Stimulated activated CD8-positive, alpha-beta memory T cell treated with anti-CD3 and anti-CD28 coated beads, Interleukin-7, amount 100 ng/mL, for 1 hour (primary cell): ENCODE data around the gene AEBP1.

Source experiments
- DNase-seq, 2 donors: peaks; one replicate each; pipeline ENCODE4 v3.0.0-alpha.2; 2020; ENCODE audit warnings: low read depth in 2 of 2

AEBP1 gene

DNA sequence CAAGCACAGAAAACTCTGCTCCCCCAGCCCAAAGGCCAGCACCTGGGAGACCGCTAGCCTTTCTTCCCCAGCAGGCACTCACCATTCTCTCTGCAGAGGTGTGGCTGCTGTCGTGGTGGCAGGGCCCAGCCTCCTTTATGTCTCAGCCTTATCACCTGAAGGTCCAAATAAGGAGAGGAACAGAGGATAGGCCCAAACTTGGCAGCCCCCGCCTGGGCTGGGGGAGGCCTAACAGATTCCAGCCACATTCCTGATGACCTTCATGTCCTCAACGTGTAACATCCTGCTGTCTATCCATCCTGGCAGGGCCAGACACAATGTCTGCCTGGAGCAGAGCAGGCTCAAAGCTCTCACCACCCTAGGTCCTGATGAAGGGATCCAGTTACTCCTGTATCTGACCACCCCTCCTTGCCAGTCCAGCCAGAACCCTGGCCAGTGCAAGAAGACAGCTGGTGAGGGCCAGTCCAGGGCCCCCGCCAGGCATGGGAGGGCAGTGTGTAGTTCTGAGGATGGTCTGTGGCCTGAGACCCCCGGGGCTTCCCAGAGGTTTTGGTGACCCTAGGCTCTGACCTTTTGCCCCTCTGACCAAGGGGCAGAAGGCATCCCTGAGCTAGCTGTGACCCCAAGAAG, 37.2 kb downstream of the AEBP1 start, which contains the start of gene MYL7:
MYL7 (minus strand) TSS at position 112 of the 630 bp plus-strand sequence; CDS start at position 85, 27 bp downstream.
- no peak for DNase-seq

DNA sequence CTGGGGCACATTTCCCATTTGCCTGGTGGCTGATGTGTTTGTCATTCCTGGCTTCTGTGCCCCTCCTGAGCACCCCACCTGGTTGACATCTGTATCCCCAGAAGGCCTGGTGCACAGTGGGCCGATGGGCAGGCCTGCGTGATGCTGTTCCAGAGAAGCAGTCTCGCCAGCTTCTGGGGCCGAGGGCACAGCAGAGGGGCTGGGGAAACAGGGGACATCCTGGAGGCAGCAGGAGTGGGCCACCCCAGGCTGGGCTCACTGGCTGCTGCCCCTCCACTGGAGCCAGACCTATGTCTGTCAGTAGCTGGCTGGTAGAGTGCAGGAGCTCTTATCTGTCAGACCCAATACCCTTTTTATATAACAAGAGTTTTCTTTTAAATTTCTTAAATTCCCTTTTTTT, 37.9 kb downstream of the AEBP1 start:
- no peak for DNase-seq

DNA sequence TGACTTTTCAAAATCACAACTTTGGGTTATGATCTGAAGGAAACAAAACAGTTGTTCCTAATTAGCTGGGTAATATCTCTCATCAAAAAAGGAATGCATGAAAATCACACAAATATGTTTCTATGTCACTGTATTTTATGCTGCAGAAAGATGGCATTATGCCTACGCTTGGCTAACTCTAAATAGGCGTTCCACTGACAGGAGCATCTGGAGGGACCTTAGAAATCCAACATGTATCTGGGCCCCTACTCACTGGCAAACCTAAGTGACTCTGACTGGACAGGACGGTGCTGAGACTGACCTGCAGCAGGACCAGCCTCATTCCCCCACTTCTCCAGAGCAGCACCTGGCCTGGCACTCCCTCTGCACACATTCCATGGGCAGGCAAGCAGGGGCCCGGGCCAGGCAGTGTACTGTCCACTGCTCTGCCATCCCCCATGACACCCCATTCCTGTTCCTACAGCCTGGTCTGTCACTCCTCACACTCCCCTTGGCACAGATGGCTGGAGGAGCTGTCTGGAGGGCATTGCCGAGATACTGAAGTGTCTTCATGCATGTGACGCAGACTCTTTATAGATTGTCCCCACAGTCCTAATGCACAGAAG, 39.6 kb downstream of the AEBP1 start:
- no peak for DNase-seq

DNA sequence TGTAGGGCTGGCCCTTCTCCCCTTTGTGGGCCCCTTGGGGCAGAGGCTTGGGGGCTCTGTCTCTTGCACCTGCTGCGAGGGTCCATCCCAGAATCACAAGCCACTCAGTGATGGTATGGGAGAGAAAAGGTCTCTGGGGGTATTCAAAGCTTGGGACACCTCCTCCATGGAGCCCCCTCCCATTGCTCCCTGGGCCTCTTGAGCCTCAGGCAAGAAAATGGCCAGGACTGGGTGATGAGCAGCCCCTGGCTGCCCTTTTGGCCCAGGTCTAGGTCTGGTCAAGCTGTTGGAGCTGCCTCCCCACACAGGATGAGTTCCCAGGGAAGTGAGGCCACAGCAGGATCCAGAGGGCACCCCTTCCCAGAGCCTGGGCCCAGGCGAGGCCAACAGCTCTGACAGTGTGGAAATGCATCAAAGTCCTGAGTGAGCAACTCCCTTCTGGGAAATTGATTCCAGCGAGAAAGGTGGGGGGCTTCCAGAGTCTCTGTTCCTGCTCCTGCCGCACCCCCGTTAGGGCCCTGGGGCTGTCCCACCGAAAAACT, 40.4 kb downstream of the AEBP1 start:
- DNase-seq = no peak

DNA sequence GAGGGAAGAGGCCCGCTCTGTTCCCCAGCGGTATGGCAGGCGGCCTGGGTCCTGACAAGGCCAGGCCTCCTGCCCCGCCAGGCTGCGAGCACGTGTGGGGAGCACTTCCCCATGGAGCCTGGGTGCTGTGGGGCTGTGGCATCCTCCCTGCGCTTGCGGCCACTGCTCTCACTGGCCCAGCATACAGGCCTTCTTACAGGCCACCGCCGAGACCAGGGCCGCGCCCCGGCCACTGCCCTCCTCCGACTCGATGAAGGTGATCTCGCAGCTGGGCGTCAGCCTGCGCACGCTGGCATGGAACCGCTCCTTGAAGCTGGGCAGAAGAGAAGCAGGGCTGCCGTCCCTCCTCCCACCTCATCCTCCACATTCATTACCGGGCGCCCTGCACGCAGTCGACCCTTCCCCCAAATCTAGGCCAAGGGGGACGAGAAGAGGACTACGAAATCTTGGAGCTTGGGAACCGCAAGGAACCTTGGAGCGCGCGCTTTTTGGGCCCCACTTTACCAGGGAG, 40.9 kb downstream of the AEBP1 start:
- DNase-seq = no peak

DNA sequence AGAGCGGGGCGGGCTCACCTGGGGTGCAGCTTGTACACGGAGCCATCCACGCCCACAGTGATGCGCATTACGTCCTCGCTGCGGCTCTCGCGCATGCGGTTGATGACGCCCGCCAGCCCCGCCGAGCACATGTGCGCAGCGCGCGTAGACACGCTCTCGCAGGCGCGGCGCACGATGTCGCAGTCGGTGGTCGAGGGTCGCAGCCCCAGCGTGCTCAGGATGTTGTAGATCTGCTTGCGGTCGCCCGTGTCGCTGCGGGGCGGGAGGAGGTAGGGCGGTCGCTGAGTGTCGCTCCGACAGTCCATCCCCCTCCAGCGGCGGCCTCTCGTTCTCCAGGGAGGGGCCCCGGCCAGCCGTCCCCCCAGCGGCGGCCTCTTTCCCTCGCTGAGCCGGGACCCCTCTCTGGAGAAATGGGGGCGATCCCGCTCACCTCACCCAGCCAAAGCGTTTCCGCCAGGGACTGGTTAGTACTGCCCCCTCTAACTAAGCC, 41.4 kb downstream of the AEBP1 start:
- peak in 1 of 2 donors; percentile 22 for DNase-seq

DNA sequence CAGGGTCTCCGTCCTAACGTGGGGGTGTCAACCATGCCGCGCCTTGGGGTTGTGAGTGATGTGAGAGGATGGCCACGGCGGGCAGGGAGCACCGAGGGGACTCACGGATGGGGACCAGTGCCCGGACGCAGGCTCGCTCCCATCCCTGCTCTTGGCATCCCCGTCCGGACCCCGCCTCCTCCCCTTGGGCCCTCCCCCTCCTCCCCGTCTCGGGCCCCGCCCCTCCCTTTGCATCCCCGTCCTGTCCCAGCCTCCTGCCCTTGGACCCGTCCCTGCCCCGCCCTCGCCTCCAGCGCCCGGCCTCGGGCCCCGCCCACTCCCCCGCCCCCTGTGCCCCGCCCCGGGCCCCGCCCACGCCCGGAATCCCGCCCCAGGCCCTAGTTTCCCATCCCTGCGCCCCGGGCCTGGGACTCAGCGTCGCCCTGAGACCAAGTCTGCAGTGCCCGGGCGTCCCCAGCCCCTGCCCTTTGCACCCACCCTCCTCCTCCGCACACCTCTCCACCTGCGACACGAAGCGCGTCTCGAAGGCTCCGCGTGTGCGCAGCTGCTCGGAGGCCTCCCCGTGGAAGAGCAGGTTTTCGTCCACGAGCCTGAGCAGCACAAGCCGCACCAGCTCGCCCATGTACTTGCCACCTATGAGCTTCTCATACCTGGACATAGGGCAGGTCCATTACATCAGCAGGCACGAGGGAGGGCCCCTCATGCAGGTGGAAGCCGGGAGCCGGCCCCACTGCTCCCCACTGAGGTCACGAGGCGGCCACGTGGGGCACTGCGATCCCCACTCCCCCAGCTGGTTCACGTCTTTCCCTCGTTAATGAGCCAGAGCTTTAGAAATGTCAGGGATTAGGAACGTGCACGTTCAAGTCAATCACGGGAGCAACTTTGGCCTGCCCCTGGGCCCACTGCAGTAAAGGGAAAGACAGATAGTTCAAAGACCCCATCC, 42.1 kb downstream of the AEBP1 start:
- peak; percentile 22 to 35 for DNase-seq

DNA sequence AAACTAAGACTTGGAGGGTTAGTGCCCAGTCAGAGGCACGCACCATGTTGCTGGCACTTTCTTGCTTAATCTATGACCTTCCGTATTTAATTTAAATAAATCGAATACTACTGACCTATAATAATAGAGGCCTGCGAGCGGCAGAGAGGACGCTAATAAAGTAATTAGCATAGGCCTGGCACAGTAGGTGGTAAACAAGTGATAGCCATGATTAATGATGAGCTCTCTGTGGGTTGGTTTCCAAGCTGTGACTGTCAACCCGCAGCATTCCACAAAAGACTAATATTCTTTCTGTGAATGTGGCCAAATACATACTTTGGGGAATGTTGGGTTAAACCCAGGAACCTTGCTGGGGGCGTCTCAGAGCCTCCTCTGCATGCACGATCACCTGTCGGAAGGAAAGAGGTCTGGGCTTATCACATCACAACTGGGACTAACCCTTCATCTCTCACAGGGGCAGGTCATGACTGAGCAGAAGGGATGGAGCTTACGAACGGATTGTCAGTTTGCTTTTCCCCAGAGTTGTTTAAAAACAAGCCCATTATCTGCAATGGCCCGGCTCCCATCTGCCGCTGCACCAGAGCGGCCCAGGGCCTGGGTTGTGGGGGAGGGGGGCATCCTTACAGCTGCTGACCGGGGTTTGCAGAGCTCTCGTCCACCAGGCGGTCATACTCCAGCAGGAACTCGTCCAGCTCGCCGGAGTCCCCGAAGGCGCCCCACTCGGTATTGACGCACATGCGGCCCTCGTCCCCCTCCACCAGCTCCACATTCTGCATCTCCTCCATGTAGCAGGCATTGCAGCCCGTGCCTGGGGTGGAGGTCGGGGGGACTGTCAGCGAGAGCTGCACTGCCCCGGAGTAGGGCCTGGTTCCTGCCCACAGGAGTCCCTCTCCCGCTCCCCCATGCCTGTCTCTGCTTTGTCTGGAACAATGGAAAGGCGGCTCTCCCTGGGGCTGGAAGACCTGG, 43.2 kb downstream of the AEBP1 start:
- DNase-seq = no peak

DNA sequence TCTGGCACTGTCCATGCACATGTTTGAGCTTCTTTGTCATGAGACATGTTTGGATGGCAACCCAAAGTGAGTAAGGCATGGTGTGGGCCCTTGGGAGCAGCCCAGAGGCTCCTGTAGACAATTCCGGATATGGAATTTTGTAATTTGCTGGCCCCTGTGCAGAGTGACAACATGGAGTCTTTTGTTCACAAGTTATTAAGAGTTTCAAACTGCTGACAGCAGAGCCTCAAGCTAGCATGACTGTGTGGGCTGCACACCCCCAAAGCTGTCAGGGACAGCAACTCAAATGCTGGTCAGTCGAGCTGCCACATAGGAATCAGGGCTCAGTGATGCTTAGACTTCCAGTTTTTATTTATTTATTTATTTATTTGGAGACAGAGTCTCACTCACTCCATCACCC, 44.0 kb downstream of the AEBP1 start:
- no peak for DNase-seq

DNA sequence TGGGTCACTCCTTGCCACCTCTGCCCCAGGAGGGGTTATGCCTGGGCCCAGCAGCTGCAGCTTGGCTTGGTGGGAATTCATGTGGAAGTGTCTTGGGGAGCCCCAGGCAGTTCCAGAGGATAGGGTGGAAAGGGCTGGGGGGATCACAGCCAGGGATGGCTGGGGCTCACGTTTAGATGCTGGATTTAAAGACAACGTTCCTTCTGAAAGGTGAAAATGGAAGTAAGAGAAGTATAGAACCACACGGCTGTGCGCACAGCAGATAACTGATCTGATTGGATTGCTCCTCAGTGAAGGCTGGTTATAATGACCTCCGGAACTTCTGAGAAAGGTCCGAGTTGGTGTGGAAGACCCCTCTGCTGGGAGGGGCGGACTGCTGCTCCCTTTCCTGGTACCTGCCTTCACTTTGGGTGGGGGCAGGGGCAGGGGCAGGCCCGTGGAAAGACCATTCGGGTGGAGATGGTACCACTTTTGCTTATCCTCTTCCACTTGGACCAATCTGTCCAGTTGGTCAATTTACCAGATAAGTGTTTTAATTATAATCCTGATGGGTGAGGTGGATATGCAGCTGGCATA, 44.9 kb downstream of the AEBP1 start:
- no peak for DNase-seq

DNA sequence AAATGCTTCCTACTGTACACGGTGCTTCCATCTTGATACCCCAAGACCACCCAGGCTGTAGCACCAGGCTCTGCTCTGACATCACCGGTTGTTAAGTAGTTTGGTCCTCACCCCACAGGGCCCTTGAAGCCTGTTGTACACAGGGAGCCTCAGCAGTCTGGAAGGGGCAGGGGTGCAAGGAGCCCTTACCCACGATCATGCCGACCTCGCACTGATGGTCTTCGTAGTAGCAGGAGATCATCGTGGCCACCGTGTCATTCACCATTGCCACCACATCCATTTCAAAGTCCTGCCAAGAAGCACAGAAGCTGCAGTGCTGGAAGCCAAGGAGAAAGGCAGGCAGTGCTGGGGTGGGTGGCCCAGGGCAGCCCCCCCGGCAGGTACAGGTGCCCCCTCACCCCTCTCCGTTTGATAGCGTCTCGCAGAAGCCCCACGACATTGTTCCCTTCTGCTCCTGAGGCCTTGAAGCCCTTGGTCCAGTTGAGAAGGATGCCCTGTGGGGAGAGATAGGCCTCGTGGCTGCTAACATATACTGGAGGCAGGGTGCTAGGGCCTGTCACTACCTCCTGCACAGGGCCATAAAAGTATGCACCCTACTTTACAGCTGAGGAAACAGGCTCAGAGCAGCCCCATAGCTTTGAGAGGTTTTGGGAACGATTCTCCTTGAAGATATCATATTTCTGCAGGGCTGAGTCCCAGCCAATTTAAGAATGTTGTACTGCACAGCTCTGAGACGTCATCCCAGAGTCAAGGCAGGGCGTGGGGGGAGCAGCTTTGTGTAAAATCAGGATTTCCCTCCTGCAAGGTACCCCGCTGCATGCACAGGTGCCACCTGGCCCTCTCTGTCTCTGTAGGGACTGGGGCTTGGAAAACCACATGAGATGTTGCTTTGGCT, 45.7 kb downstream of the AEBP1 start:
- no peak for DNase-seq

DNA sequence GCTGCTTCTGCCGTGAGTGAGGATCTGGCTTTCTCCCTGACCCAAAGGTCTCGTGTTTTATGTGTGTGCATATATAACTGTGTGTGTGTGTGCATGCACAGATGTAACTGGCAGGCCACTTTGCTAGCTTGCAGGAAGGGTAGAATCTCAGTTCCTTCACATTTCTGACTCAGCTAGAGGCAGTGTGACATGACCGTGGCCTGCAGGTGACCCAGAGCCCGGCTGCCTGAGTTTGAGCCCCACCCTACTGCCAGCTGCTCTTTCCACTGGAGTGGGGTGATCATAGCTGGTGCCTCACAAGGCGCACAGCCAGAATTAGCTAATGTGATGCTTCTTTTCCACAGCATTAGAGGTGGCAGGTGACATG, 46.3 kb downstream of the AEBP1 start:
- no peak for DNase-seq

DNA sequence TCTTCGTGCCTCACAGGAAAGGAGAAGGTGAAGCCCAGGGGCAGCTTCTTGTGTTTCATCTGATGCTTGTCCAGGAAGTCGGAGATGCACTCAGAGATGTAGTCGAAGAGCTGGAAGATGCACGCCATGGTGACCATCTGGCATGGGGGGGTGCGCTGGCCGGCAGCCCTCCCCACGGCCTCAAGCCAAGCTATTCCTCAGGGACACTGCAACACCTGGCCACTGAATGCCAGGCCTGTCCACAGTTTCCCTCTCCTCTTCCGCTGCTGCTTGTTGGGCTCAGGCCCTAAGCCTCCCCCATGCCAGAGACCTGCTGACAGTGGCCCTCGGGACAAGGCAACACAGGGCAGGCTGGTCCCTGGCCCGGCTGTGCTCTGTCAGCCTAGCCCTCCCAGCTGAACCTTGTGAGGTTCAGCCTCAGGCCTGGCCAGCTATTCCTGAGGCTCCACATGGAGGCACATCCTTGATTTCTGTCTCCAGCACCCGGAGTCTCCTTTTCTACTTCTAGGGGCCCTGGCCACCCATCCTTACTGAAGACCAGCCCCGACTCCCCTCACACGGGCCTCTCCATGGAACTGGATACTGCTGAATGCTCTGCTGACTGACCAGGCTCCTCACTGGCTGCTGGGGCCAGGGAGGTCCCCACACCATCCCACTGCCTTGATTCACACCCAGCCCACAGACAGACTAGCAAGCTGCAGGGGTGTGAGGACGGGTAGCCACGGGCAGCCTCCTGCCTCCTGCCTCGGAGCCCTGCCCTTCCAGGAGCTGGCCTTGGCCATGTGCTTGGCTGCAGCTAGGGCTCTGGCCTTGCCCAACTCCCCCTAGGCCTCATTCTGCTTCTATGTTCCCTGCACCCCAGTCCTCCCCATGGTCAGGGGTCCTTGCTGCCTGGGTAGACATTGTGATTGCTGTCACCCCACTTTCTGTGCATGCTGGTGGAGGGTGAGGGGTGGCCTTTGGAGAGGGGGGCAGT, 47.1 kb downstream of the AEBP1 start:
- DNase-seq = no peak

DNA sequence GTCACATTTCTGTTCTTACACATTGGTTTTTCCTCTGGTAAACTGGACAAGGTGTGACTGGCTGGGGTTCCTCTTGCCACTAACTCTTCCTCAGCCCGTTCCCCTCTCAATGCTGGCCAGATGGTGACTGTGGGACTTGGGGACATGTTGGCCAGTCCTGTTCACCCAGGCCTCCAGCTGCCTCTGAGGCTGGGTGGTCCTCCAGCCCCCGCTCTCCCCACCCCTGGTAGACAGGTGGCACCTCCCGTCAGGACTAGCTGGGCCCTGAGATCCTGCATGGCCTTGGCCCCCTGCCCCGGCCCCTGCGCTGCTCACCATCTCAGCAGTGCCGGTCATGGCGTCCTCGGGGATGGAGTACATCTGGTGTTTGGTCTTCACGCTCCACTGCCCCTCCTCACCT, 47.8 kb downstream of the AEBP1 start:
- DNase-seq = no peak

DNA sequence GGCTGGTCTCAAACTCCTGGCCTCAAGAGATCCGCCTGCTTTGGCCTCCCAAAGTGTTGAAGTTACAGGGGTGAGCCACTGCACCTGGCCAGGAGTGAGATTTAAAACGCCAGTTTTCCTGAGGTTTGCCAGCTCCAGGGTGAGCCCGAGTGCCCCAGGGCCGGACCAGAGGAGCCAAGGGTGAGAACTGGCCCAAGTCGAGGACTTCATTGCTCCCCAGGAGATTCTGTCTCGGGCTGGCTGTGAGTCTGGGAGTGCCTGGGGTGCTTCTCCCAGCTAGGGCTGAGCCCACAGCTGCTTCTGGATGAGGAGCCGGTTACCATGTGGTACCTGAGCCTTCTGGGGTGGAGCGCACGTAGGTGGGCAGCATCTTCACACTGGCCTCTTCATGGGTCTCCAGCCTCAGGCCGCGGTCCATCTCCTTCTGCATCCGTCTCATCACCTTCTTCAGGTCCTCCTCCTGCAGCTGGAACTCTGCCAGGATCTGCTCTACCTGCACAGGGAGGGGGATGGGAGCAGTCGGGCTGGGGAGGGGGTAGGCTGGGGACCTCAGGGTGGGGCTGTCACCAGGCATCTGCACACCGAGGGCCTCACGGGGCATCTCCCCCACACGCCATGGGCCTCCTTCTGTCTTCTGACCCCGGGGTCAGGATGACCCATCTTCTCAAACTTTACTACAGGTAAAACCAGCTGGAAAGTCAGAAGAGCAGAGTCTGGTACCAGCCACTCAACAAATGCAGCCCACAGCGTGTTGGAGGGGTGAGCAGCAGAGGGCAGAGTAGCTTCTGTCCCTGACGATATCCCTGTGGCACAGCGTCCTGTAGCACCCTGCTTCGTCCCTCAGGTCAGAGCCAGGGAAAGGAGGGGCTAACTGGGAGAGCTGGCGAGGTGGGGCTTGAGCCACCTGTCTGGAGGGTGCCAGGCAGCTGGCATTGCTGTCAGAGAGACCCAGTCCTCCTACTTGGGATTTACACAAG, 49.1 kb downstream of the AEBP1 start:
- DNase-seq = no peak

DNA sequence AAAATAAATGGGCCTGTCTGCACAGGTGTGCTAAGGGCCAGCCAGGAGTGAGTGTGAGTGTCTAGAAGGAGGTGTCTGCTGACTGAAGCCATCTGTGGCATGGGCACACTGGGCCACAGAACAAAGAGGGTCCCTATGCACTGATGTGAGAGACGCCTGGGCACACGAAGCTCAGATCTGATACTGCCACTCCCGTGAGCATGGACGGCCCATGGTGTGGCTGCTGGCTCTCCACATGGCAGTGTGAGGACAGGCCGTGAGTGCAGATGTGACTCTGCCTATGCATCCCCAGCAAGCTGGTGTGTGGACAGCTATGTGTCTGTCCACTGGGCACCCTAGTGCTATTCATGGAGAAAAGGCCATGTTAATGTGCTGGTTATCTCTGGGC, 49.8 kb downstream of the AEBP1 start:
- DNase-seq = no peak

DNA sequence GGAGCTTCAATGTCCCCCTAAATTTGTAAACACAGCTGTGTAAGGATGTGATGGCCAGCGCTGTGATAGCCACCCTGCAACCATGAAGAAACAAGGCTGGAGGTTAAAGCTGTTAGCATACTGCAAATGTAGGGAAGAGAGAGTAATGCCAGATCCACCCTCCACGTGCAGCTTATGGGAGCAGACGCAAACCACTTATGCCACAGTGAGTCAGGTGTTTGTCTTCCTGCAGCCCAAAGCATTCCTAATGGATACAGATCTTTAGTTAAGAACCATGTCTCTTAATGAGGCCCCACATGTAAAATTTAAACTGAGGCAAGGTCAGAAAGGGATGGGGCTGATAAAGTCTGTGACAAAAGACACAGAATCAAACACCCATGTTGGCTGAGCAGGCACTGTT, 50.6 kb downstream of the AEBP1 start:
- no peak for DNase-seq
